ENCODE measurements around the gene NKX6-2.

- TF ChIP-seq SUZ12 (IDR thresholded peaks at IDR 0.05) (no peak), FOXM1 (IDR thresholded peaks at IDR 0.05; ENCODE audit: borderline replicate concordance) (no peak), ARNT (IDR thresholded peaks at IDR 0.05) (no peak), NFRKB (IDR thresholded peaks at IDR 0.05) (no peak)
Measured at GRCh38 chr10:132733926-132734325, 52.0 kb downstream of the NKX6-2 start.

All from HEK293T (cell line).